GM12891 (cell line): ENCODE data around the gene CORT.

Source experiments
- PAX5 ChIP-seq: IDR thresholded peaks from 2 replicates; pipeline ENCODE4 v1.6.1; 2011; ENCODE audit warnings: low read length, moderate library complexity, mild to moderate bottlenecking; ENCODE audit not compliant: insufficient read depth, severe bottlenecking
- POLR2A ChIP-seq: IDR thresholded peaks from 2 replicates; pipeline ENCODE4 v1.6.1; 2011; ENCODE audit warnings: low read depth, low read length, control low read depth
- POLR2AphosphoS5 ChIP-seq: IDR thresholded peaks from 2 replicates; pipeline ENCODE4 v1.6.1; 2011; ENCODE audit warnings: low read depth, low read length, control low read depth
- SPI1 ChIP-seq: IDR thresholded peaks from 2 replicates; pipeline ENCODE4 v1.6.1; 2011; ENCODE audit warnings: low read depth, low read length, control low read depth
- TAF1 ChIP-seq: IDR thresholded peaks from 2 replicates; pipeline ENCODE4 v1.6.1; 2011; ENCODE audit warnings: low read depth, low read length, control low read depth

DNA sequence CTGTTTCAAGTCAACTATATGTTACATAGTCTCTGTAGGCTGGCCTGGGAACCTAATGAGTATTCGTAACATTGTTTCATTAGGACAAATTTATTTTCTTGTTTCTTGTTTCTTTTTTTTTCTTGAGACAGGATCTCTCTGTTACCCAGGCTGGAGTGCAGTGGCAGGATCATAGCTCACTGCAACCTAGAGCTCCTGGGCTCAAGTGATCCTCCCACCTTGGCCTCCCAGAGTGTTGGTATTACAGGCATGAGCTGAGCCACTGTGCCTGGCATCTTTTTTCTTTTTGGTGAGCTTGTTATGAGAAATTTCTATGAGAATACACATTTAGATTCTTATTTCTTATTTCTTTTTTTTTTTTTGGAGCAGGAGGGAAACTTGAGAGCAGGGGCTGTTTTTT lies 12.8 kb upstream of the CORT start:
- no peak for TF ChIP-seq SPI1
- TF ChIP-seq PAX5, result no peak
- no peak for TF ChIP-seq POLR2A
- no peak for TF ChIP-seq TAF1
- no peak for TF ChIP-seq POLR2AphosphoS5
